ENCODE data around the gene RMI2.
"Not testable (repeated sequence)": the region's sequence is repeated elsewhere in the genome, so short reads cannot be mapped to it uniquely, and the experiment has no call there.

The RMI2 gene

DNA sequence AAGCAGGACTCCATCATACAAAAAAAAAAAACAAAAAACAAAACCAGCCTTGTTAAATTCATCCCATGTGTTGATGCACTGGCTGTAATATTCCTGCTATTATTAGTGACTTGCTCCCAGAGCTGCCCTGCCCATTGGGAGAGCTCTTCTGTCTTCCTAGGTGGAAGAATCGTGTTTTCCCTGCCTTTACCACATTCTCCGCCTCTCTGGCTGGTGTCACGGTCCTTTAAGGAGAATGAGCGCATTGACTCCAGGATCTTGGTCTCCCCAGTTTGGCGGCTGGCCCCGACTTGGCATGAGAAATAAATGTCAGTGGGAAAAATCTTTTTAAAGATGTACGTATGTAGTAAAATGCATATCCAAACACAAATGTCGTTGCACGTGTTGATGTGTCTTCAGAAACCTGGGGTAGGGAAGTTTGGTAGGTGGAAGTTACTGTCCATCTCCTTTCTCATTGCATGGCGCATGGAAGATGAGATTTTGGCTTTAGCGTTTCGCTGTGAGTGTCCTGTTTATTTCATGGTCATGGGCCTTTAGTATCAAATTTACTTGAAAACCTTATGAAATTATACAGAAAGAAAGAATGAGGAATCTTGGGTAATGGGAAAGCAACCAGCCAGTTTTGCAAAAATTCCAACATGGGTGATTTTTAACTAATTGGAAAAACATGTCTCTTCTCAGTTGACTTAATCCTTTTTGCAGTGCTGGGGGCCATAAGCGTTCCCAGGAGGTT, 15.5 kb downstream of the RMI2 start:
- DNase-seq (ENCODE audit: insufficient read length, low spot score) (no peak), FAIRE-seq (no peak)
- TF ChIP-seq POLR2A (IDR thresholded peaks at IDR 0.05; ENCODE audit: low read depth, low read length), result no peak

DNA sequence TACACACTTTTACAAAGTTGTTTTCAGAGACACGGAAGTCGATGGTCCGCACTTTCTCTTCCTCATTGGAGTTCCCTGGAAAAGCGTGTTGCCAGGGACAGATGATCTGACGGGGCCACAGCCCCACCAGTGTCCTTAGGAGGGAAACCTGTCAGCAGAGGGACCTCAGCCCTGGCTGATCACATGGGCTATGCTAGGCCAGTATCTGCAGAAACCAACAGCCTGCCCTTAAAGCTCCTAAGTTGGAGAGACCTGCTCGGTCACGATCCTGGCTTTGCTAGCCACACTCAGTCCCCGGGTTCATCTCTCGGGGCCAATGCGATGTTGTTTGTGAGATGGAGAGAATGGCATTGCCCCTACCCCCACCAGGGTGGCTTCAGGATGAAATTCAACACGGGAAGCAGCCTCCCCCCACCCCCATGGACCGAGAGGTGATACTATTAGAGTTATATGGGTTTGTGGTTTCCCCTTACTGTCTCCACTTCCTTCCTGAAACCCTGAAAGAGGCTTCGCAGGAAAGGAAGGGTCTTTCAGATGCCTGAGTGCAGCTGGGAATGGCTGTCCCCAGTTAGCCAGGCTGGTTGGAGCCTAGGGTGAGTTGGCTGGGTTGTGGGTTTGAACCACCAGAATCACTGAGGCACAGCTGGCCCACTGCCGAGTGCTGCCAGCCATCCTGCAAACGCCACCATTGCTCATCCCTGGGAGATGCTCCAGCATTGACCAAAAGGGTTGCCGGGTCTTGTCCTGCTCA, 16.6 kb downstream of the RMI2 start:
- DNase-seq (ENCODE audit: insufficient read length, low spot score) (no peak), FAIRE-seq (no peak)
- no peak for TF ChIP-seq POLR2A (IDR thresholded peaks at IDR 0.05; ENCODE audit: low read depth, low read length)

DNA sequence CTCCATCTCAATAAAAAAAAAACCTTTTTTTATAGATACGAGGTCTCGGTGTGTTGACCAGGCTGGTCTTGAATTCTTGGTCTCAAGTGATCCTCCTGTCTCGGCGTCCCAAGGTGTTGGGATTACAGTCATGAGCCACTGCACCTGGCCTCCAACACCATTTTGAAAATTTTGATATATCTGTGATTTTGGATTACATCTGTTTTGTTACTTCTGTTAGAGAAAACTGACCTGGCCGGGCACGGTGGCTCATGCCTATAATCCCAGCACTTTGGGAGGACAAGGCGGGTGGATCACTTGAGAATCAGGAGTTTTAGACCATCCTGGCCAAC, 18.6 kb downstream of the RMI2 start:
- DNase-seq (ENCODE audit: insufficient read length, low spot score) (no peak), FAIRE-seq (no peak)
- TF ChIP-seq POLR2A (IDR thresholded peaks at IDR 0.05; ENCODE audit: low read depth, low read length), result no peak

DNA sequence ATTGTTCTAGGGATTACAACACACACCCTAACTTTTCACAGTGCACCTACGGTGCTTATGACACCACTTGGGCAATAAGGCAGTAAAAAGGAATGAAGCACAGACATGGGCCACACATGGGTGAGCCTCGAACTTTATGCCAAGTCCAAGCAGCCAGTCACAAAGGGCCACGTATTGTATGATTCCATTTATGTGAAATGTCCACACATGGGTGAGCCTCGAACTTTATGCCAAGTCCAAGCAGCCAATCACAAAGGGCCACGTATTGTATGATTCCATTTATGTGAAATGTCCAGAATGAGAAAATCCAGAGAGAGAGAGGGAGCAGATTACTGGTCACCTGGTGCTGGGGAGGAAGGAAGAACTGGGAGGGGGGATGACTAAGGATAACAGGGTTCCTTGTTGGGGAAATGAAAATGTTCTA, 22.2 kb downstream of the RMI2 start:
- DNase-seq (ENCODE audit: insufficient read length, low spot score) (no peak), FAIRE-seq (no peak)
- no peak for TF ChIP-seq POLR2A (IDR thresholded peaks at IDR 0.05; ENCODE audit: low read depth, low read length)

DNA sequence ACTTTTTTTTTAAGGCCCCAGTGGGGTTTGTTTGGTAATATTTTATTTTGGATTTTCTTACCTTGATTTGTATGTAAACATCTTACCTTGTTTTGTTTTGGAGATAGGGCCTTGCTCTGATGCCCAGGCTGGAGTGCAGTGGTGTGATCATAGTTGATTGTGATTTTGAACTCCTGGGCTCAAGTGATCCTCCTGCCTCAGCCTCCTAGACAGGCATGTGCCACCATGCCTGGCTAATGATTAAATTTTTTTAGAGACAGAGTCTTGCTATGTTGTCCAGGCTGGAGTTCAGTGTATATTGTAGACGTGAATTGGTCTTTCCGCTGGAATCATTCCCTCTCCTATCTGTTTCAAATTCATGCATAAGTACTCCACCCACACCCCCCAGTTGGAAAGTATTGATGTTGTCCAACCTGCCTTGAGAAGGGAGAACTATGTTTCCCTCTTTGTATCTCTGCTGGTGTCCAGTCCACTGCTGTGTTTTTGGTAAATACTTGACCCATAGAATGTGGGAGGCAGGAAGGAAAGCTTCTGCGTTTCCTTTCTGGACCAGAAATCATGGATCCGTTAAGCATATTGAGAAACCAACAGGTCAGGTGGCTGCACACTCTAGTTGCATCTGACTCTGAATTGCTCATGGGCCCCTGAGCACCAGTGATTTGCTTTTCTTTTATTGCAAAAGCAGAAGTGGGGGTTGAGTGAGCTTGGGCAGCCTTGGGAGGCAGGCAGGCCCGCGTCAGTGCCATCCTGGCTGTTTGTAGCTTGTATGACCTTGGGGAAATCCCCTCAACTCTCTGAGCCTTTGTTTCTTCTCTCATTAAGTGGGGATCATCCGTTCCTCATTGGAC, 25.0 kb downstream of the RMI2 start:
- DNase-seq (ENCODE audit: insufficient read length, low spot score) (no peak), FAIRE-seq (no peak)
- TF ChIP-seq POLR2A (IDR thresholded peaks at IDR 0.05; ENCODE audit: low read depth, low read length), result no peak

DNA sequence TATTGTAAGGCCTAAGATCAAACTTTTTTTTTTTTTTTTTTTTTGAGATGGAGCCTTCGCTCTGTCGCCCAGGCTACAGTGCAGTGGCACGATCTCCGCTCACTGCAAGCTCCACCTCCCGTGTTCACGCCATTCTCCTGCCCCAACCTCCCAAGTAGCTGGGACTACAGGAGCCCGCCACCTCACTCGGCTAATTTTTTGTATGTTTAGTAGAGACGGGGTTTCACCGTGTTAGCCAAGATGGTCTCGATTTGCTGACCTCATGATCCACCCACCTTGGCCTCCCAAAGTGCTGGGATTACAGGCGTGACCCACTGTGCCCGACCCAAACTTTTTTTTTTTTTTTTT, 25.6 kb downstream of the RMI2 start:
- FAIRE-seq; DNase-seq (ENCODE audit: insufficient read length, low spot score): not testable (repeated sequence)

DNA sequence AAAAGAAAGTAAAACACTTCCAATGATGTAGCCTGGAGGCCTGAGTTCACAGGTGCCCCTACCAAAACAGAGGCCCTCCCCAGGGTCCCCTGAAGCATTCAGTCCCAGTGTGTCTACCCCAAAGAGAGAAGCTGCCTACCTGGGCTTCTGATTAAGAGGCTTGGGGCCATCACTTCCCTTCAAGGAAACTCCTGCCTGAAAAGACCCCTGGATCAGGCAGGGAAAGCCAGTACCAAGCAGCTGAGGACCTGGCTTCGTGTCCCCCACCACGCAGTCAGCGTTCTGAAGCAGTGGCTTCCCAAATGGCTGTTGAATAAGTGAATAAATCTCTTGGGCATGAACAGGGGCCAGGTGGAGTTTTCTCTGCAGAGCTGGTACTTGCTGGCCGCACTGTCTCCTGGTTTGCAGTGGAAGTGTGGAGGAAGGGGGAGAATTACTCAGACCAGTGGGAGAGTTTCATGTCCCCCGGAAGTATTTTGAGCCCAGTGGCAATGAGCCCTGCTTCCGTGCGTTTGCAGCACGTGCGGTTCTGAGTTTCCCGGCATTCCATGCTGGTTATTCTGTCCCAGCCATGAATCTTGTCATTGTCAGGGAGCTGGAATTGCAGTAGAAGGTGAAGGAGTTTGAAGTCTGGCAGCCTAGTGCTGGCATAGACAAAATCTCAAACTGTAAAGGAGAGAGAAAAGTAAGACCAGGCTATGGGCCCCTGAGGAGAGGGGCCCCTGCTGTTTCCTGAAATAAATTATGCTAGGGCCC, 27.0 kb downstream of the RMI2 start:
- FAIRE-seq (no peak), DNase-seq (ENCODE audit: insufficient read length, low spot score) (no peak)
- no peak for TF ChIP-seq POLR2A (IDR thresholded peaks at IDR 0.05; ENCODE audit: low read depth, low read length)

DNA sequence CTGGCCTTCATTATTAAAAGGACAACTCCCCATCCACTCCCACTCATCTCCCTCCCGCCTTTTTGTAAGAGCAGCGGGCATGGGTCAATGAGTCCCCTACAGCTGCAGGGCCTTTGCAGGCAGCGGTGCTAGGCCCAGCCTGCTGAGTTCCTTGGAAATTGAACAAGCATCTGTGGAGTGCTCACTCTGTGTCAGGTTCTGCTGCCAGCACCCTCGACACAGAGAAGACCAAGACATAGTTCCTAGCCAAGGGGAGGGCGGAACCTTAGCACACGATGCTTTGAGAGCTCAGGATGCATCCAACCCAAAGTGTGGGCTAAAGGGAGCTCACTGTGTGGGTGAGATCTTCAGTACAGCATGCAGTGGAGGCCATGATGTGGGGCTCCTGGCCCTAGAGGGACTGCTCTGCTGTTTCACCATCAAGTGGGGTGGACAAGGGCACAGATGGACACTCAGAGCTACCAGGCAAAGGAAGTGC, 27.6 kb downstream of the RMI2 start:
- DNase-seq (ENCODE audit: insufficient read length, low spot score), result no peak
- no peak for FAIRE-seq
- no peak for TF ChIP-seq POLR2A (IDR thresholded peaks at IDR 0.05; ENCODE audit: low read depth, low read length)

DNA sequence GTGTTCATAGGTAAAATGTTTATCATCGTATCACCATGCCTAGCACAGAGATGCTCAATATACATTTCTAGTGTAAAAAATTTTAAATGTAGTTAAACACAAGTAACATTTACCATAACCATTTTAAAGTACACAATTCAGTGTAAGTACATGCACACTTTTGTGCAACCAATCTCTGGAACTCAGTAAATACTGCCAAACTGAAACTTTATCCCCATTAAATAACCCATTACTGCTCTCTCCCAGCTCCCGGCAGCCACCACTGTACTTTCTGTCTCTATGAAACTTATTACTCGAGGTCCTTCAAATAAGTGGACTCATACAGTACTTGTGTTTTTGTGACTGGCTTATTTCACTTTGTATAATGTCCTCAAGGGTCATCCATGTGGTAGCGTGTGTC, 29.0 kb downstream of the RMI2 start:
- DNase-seq (ENCODE audit: insufficient read length, low spot score) (no peak), FAIRE-seq (no peak)
- no peak for TF ChIP-seq POLR2A (IDR thresholded peaks at IDR 0.05; ENCODE audit: low read depth, low read length)

DNA sequence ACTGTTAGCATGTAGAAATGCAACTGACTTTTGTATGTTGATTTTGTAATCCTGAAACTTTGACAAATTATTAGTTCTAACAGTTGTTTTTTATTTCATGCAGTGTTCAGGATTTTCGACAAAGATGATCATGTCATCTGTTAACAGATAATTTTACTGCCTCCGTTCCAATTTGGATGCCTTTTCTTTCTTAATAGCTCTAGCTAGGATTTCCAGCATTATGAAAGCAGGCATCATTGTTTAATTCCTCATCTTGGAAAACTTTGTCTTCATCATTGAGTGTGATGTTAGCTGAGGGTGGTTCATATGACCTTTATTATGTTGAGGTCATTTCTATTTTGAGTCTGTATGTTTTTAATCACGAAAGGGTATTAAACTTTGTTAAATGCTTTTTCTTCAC, 31.9 kb downstream of the RMI2 start:
- no peak for TF ChIP-seq POLR2A (IDR thresholded peaks at IDR 0.05; ENCODE audit: low read depth, low read length)
- FAIRE-seq, result no peak
- DNase-seq (ENCODE audit: insufficient read length, low spot score), result no peak

DNA sequence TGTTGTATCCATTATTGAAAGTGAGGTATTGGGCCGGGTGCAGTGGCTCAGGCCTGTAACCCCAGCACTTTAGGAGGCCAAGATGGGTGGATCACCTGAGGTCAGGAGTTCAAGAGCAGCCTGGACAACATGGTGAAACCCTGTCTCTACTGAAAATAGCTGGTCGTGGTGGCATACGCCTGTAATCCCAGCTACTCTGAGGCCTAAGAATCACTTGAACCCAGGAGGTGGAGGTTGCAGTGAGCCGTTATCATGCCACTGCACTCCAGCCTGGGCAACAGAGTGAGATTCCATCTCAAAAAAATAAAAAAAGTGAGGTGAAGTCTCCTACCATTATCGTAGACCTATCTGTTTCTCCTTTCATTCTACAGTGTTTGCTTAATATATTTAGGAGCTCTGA, 33.7 kb downstream of the RMI2 start:
- not testable (repeated sequence) for DNase-seq (ENCODE audit: insufficient read length, low spot score); FAIRE-seq

DNA sequence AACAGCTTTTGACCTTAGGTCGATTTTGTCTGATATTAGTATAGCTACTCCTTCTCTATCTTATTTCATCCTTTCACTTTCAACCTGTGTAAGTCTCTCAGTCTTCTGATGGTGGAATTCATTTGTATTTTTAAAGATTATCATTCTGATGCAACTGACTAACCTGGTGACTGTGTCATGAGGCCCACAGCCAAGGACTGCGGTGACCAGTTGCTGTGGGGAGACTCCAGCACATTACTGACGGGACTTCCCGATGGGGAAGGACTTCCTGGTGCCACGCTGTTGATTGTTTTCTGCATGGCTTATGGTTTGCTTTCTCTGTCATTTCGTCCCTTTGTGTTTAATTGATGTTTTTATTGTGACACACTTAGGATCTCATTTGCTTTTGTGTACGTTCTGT, 34.2 kb downstream of the RMI2 start:
- TF ChIP-seq POLR2A (IDR thresholded peaks at IDR 0.05; ENCODE audit: low read depth, low read length), result no peak
- FAIRE-seq, result peak; percentile 83
- peak; percentile 63 for DNase-seq (ENCODE audit: insufficient read length, low spot score)

DNA sequence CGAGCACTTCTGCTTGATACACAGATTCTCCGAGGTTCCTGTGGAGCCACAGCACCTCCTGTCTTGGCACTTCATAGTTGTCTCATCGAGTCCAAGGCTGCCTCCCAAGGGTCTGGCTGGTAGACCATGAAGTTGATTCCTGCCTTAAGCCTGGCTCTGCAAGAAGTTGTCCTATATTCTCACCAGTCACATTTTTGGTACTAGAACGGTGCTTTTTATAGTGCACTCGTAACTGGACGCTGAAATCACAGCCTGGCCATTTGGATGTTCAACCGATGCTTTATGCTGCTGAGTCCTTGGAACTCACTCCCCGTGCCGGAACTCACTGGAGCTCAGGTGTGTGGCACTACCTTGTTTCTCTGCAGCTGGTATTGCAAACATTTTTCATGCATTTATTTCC, 35.6 kb downstream of the RMI2 start:
- FAIRE-seq (no peak), DNase-seq (ENCODE audit: insufficient read length, low spot score) (no peak)
- no peak for TF ChIP-seq POLR2A (IDR thresholded peaks at IDR 0.05; ENCODE audit: low read depth, low read length)

All from H54 (cell line).